HUES64 (cell line): ENCODE results near the gene ADAMTS4.

Experiments
- H3K27ac ChIP-seq: 2 replicates; pipeline ENCODE4 v1.7.0; 2013; ENCODE audit warnings: low read depth, low read length, inconsistent platforms
- H3K27me3 ChIP-seq: 2 replicates; pipeline ENCODE4 v1.6.1; 2013; ENCODE audit warnings: mild to moderate bottlenecking, low read length; ENCODE audit not compliant: insufficient read depth
- H3K36me3 ChIP-seq: 2 replicates; pipeline ENCODE4 v1.6.1; 2013; ENCODE audit warnings: mild to moderate bottlenecking, low read length; ENCODE audit not compliant: insufficient read depth
- H3K4me1 ChIP-seq: 2 replicates; pipeline ENCODE4 v1.6.1; 2013; ENCODE audit warnings: mild to moderate bottlenecking, low read length, moderate library complexity; ENCODE audit not compliant: insufficient read depth
- H3K4me3 ChIP-seq: 2 replicates; pipeline ENCODE4 v1.5.1; 2013; ENCODE audit warnings: mild to moderate bottlenecking, low read length, moderate library complexity
- H3K9ac ChIP-seq: 2 replicates; pipeline ENCODE4 v1.6.1; 2013; ENCODE audit warnings: mild to moderate bottlenecking, low read depth, low read length
- H3K9me3 ChIP-seq: 2 replicates; pipeline ENCODE4 v1.6.1; 2013; ENCODE audit warnings: low read depth, low read length; ENCODE audit not compliant: insufficient read depth
- WGBS: fragments of 150-250, 120-280 bp; methylation state at CpG from one replicate; pipeline ENCODE4 v1.1.7; 2013; ENCODE audit warnings: missing lambda C conversion rate; 5-methylcytosine and 5-hydroxymethylcytosine counted together

The ADAMTS4 gene

GRCh38 chr1:161159087-161159912 is 39.6 kb downstream of the ADAMTS4 start, which contains the start of gene USP21:
TSS of gene USP21 (plus strand) at chr1:161159500. CDS start at chr1:161160641, 1,141 bp downstream.
- Histone ChIP-seq H3K27ac (peak within 1 kb of the TSS; percentile 80), H3K36me3 (peaks cover 45% of the 10 kb centered on the region), H3K4me1 (peaks cover 10% of the 10 kb centered on the region; the same call in 1 of the 2 replicates), H3K27me3 (no peaks in the 10 kb centered on the region), H3K4me3 (peak within 1 kb of the TSS; percentile 75), H3K9ac (peak within 1 kb of the TSS; percentile 84), H3K9me3 (no peaks in the 10 kb centered on the region)
- WGBS = 2% methylated on average over 60 of the region's 60 CpGs

DNA sequence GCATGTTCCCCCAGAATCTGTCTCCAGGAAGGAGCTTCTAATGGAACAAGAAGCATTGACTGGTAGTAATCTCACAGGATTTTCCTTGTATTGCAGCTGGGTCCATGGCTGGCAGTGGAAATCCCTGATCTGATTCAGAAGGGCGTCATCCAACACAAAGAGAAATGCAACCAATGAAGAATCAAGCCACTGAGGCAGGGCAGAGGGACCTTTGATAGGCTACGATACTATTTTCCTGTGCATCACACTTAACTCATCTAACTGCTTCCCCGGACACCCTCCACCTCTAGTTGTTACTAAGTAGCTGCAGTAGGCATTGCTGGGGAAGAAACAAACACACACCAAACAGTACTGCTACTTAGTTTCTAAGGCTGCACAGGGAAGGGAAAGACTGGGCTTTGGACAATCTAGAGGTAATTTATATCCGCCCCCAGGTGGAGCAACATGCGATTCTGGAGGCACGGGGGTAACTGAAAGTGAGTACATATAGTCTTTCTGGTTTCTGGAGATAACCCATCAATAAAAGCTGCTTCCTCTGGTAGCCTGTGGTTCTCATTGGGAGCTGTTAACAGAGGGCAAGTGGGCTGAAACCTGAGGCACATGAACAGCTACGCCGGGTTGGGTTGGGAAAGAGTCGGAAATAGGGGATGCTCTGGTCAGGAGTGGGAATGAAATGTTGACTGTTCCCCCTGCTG is 40.4 kb downstream of the ADAMTS4 start:
- Histone ChIP-seq H3K9ac (peak overlapping the region; percentile 58), H3K4me1 (peaks cover 10% of the 10 kb centered on the region; the same call in 1 of the 2 replicates), H3K27me3 (no peaks in the 10 kb centered on the region), H3K9me3 (no peaks in the 10 kb centered on the region), H3K4me3 (peak overlapping the region; percentile 75), H3K27ac (no peak overlapping the region), H3K36me3 (peaks cover 41% of the 10 kb centered on the region)
- 89% methylated on average over 9 of the region's 9 CpGs for WGBS

DNA sequence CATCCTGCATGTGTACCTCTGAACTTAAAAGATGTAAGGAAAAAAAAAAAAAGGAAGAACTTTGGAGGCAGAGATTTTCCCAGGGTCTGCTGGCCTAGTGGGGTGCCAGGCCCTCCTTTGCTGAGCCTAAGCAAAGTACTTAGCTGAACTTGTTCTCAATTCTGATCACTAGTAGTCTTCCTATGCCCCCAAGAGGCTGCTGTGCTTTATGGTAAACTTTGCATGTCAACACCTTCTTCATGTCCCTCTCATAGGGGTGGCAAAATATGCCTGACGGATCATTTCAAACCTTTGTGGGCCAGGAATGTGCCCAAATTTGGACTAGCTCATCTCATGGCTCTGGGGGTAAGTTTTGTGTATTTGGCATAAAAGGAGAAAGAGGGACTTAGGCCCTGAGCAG is 41.0 kb downstream of the ADAMTS4 start:
- no peaks in the 10 kb centered on the region for H3K27me3 ChIP-seq
- no peak overlapping the region for H3K27ac ChIP-seq
- no peaks in the 10 kb centered on the region for H3K9me3 ChIP-seq
- peaks cover 10% of the 10 kb centered on the region; the same call in 1 of the 2 replicates for H3K4me1 ChIP-seq
- H3K36me3 ChIP-seq = peaks cover 37% of the 10 kb centered on the region
- no peak overlapping the region for H3K9ac ChIP-seq
- no peak overlapping the region for H3K4me3 ChIP-seq
- 95% methylated on average over 1 of the region's 1 CpG for WGBS

GRCh38 chr1:161153682-161154337 is 45.0 kb downstream of the ADAMTS4 start, which contains the start of gene UFC1:
TSS of gene UFC1 (plus strand) at chr1:161153978. CDS start at chr1:161153998, 20 bp downstream.
- H3K27me3 ChIP-seq = no peaks in the 10 kb centered on the region
- WGBS = 1% methylated on average over 33 of the region's 33 CpGs
- H3K4me1 ChIP-seq = peaks cover 4% of the 10 kb centered on the region; the same call in 1 of the 2 replicates
- H3K36me3 ChIP-seq = peaks cover 19% of the 10 kb centered on the region
- peak within 1 kb of the TSS; percentile 68 for H3K4me3 ChIP-seq
- H3K27ac ChIP-seq = peak within 1 kb of the TSS; percentile 84
- H3K9me3 ChIP-seq = no peaks in the 10 kb centered on the region
- peak within 1 kb of the TSS; percentile 92 for H3K9ac ChIP-seq

DNA sequence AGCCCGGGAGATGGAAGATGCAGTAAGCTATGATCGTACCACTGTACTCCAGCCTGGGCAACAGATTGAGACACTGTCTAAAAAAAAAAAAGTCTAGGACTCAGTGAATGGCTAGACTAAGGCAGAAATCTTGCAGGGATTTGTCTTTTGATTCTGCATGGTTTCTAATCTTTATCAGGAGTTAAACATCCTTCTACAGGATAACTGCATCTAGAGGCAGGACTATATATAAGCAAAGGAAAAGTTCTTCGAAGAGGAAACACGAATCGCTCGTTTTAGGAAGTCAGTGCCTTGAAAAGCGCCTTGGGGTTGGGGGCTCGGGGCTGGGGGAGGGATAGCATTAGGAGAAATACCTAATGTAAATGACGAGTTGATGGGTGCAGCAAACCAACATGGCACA is 45.7 kb downstream of the ADAMTS4 start:
- Histone ChIP-seq H3K36me3 (peaks cover 15% of the 10 kb centered on the region), H3K9ac (peak overlapping the region; percentile 92; the same call in 1 of the 2 replicates), H3K4me3 (peak overlapping the region; percentile 68), H3K4me1 (no peaks in the 10 kb centered on the region), H3K27me3 (no peaks in the 10 kb centered on the region), H3K27ac (peak overlapping the region; percentile 60; the same call in 1 of the 2 replicates), H3K9me3 (no peaks in the 10 kb centered on the region)
- 36% methylated on average over 8 of the region's 9 CpGs for WGBS

DNA sequence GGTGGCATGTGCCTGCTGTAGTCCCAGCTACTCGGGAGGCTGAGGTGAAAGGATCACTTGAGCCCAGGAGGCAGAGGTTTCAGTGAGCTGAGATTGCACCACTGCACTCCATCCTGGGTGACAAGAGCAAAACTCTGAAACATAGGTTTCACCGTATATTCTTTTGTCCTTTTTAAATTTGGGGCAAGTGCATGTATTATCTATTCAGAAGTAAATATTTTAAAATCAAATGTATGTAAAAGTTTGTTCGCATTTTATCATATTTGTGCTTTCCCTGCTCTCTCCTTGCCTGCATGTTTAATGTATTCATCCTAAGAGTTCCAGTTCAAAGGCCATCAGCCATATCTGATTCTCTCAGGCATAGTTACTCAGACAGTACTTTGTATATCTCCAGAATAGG is 53.0 kb downstream of the ADAMTS4 start:
- Histone ChIP-seq H3K4me3 (no peak overlapping the region), H3K27ac (no peak overlapping the region), H3K9me3 (no peaks in the 10 kb centered on the region), H3K4me1 (no peaks in the 10 kb centered on the region), H3K36me3 (no peaks in the 10 kb centered on the region), H3K9ac (no peak overlapping the region), H3K27me3 (no peaks in the 10 kb centered on the region)
- 94% methylated on average over 3 of the region's 3 CpGs for WGBS

DNA sequence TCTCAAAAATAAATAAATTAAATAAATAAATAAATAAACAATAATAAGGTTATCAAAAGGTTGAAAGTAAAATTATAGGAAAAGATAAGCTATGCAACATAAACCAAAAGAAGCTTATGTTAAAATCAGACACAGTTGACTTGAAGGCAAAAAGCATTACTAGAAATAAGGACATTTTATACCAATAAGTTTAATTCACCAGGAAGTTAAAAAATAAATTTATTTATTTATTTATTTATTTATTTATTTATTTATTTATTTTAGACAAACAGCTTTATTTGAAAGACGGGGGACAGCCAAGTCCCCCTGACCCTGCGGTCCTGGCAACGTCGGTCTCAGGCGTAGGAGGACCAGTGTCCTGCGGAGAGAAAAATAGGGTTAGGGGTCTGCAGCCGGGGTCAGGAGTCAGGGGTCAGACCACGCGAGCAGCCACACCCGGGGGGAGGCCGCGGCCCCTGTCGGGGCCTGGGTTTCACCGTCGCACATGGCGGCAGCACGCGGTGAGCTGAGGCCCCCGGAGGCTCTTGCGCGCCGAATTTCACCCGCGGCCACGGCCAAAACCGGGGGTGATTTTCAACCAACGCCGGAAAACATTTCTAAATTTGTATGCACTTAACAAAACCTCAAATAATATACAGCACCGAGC is 58.0 kb downstream of the ADAMTS4 start:
- H3K9me3 ChIP-seq = no peaks in the 10 kb centered on the region
- H3K36me3 ChIP-seq = no peaks in the 10 kb centered on the region
- no peaks in the 10 kb centered on the region for H3K27me3 ChIP-seq
- no peak overlapping the region for H3K9ac ChIP-seq
- 97% methylated on average over 29 of the region's 29 CpGs for WGBS
- no peaks in the 10 kb centered on the region for H3K4me1 ChIP-seq
- H3K27ac ChIP-seq = no peak overlapping the region
- H3K4me3 ChIP-seq = no peak overlapping the region

GRCh38 chr1:161139766-161140165 is 59.1 kb downstream of the ADAMTS4 start:
- no peak overlapping the region for H3K27ac ChIP-seq
- no peak overlapping the region for H3K4me3 ChIP-seq
- H3K4me1 ChIP-seq = no peaks in the 10 kb centered on the region
- no peaks in the 10 kb centered on the region for H3K9me3 ChIP-seq
- 83% methylated on average over 1 of the region's 1 CpG for WGBS
- no peak overlapping the region for H3K9ac ChIP-seq
- H3K36me3 ChIP-seq = peaks cover 3% of the 10 kb centered on the region; the same call in 1 of the 2 replicates
- H3K27me3 ChIP-seq = no peaks in the 10 kb centered on the region

DNA sequence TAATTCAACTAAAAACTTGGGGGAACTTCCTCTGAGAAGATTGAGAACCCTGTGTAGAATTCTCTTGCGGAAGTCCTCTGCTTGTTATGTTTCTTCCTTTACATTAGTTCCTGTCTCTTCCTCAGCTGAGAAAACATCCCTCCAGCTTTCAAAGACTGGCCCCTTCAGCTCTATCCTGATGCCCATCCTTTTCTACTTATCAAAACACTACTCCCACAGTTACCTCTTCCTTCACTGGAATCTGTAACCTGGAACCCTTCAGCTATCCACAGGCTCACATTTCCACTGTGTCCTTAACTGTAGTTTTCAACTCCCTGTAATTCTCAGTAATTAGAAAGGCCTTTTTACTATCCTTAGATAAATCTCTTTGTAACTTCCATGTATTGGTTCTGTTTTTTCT is 60.4 kb downstream of the ADAMTS4 start:
- Histone ChIP-seq H3K4me3 (no peak overlapping the region), H3K27me3 (no peaks in the 10 kb centered on the region), H3K36me3 (peaks cover 3% of the 10 kb centered on the region; the same call in 1 of the 2 replicates), H3K9ac (no peak overlapping the region), H3K4me1 (no peaks in the 10 kb centered on the region), H3K27ac (no peak overlapping the region), H3K9me3 (no peaks in the 10 kb centered on the region)
- 92% methylated on average over 1 of the region's 1 CpG for WGBS

DNA sequence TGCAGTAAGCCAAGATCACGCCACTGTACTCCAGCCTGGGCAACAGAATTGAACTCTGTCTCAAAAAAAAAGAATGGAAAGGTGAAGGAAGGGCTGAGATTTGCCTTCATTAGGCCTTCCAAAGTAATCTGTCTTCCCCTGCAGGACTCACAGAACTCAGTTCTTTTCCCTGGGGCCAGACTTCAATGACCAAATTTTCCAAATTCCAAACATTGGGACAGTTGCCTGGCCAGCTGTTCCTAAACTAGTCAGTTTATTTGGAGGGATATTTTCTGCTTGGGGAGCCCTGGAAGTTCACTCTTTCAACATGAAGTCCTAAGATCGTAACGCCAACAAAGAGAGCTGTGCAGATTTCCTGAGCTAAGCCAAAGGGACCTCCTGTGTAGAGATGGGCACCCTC is 61.0 kb downstream of the ADAMTS4 start:
- Histone ChIP-seq H3K4me3 (no peak overlapping the region), H3K9me3 (no peaks in the 10 kb centered on the region), H3K27ac (no peak overlapping the region), H3K4me1 (no peaks in the 10 kb centered on the region), H3K27me3 (no peaks in the 10 kb centered on the region), H3K9ac (no peak overlapping the region), H3K36me3 (peaks cover 3% of the 10 kb centered on the region; the same call in 1 of the 2 replicates)
- 95% methylated on average over 3 of the region's 3 CpGs for WGBS
